ENCODE data around the gene ACTG1.

Gene ACTG1

DNA sequence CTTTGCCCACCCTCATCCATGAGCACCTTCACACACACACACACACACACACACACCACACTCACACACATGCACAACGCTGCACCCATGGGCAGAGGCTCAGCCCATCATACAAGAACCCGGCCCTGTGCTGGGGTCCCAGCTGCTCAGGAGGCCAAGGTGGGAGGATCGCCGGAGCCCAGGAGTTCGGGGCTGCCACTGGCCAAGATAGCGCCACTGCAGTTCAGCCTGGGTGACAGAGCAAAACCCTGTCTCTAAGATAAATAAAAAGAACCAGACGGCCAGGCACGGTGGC, 12.2 kb upstream of the ACTG1 start:
- no peak for DNase-seq (ENCODE audit: insufficient read length, low spot score)
- no peak for FAIRE-seq
- no peak for TF ChIP-seq PAX5 (IDR thresholded peaks at IDR 0.05; ENCODE audit: insufficient read depth, low read length, severe bottlenecking)
- TF ChIP-seq POLR2AphosphoS5 (IDR thresholded peaks at IDR 0.05; ENCODE audit: low read depth, low read length) = no peak
- no peak for TF ChIP-seq POU2F2 (IDR thresholded peaks at IDR 0.05; ENCODE audit: low read depth, low read length)
- TF ChIP-seq POLR2A (IDR thresholded peaks at IDR 0.05; ENCODE audit: low read depth, low read length) = no peak
- no peak for TF ChIP-seq TAF1 (IDR thresholded peaks at IDR 0.05; ENCODE audit: low read depth, low read length)
- no peak for TF ChIP-seq SPI1 (IDR thresholded peaks at IDR 0.05; ENCODE audit: low read depth, low read length)

- TF ChIP-seq SPI1 (IDR thresholded peaks at IDR 0.05; ENCODE audit: low read depth, low read length) (no peak), POLR2AphosphoS5 (IDR thresholded peaks at IDR 0.05; ENCODE audit: low read depth, low read length) (no peak), POU2F2 (IDR thresholded peaks at IDR 0.05; ENCODE audit: low read depth, low read length) (no peak), POLR2A (IDR thresholded peaks at IDR 0.05; ENCODE audit: low read depth, low read length) (no peak), TAF1 (IDR thresholded peaks at IDR 0.05; ENCODE audit: low read depth, low read length) (no peak), PAX5 (IDR thresholded peaks at IDR 0.05; ENCODE audit: insufficient read depth, low read length, severe bottlenecking) (no peak)
- no peak for DNase-seq (ENCODE audit: insufficient read length, low spot score)
- FAIRE-seq = no peak
These were observed 11.7 kb upstream of the ACTG1 start for GRCh38 chr17:81524039-81524864.

DNA sequence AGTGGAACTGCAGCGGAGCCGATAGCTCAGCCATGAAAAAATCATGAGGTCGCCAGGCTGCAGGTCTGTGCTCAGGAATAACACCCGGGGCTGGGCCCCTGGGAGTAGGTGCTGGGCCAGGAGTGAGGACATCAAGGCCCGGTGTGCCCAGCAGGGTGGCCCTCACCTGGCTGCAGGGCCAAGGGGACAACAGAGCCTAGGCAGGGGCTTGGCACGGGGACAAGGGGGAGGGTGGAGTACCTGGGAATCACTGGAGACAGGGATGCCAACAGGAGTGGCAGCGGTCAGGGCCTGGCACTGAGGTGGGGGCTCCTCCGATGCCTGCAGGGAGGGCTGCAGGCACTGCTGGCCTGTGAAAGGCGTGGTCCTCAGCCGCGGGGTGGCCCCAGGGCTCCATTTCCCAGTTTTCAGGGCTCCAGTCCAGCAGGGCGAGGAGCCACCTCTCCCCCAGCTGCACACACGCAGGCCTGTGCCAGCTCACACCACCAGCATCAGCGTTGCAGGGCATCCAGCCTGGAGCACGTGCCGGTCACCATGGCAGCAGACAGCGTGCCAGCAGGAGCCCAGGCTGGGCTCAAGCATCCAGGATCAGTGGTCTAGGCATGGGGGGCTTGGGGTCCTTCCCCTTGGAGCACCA, 10.9 kb upstream of the ACTG1 start:
- DNase-seq (ENCODE audit: insufficient read length, low spot score) = no peak
- no peak for FAIRE-seq
- TF ChIP-seq PAX5 (IDR thresholded peaks at IDR 0.05; ENCODE audit: insufficient read depth, low read length, severe bottlenecking) (no peak), POLR2AphosphoS5 (IDR thresholded peaks at IDR 0.05; ENCODE audit: low read depth, low read length) (no peak), TAF1 (IDR thresholded peaks at IDR 0.05; ENCODE audit: low read depth, low read length) (no peak), POLR2A (IDR thresholded peaks at IDR 0.05; ENCODE audit: low read depth, low read length) (no peak), SPI1 (IDR thresholded peaks at IDR 0.05; ENCODE audit: low read depth, low read length) (no peak), POU2F2 (IDR thresholded peaks at IDR 0.05; ENCODE audit: low read depth, low read length) (no peak)

DNA sequence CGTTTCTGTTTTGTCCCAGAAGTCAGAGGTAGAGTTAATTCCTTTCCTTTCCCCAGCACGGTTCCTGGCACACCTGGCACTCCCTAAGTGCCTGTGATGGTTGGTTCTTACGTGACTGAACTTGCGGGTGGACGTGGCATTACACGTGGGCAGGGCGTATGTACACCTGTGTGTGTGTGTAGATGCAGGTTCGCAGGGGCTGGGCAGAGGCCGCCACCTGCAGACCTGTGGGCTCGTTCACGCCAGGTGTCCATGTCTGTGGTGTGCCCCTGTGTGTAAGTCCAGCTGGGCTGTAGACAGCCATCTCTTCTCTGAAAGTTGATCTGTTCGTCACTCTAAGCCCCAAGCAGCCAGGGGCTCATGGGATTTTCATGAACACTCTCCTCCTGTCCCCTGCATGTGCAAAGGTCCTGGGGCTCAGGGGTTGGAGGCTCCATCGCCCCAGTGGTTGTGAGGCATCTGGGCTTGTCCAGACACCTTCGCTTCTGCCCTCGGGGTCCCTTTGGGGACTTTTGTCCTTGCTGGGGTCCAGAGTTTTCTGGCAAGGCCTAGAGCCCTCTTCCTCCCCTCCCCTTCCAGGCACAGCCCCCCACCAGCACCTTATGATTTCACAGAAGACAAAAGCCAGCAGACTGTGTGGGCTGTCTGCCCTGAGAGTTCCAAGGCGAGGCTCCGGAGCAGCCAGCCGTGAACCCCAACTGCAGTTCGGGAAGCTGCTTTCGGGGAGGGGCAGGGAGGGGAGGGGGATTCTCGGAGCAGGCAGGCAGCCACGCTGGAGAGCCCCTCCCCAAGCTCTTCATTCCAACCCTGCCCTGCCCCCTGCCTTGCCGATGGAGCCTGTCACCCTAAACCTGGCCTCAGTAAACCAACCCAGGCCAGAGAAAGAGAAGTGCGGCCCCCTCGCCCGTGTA, 10.1 kb upstream of the ACTG1 start:
- DNase-seq (ENCODE audit: insufficient read length, low spot score) (no peak), FAIRE-seq (no peak)
- TF ChIP-seq TAF1 (IDR thresholded peaks at IDR 0.05; ENCODE audit: low read depth, low read length) (no peak), POLR2AphosphoS5 (IDR thresholded peaks at IDR 0.05; ENCODE audit: low read depth, low read length) (no peak), SPI1 (IDR thresholded peaks at IDR 0.05; ENCODE audit: low read depth, low read length) (no peak), POU2F2 (IDR thresholded peaks at IDR 0.05; ENCODE audit: low read depth, low read length) (no peak), PAX5 (IDR thresholded peaks at IDR 0.05; ENCODE audit: insufficient read depth, low read length, severe bottlenecking) (no peak), POLR2A (IDR thresholded peaks at IDR 0.05; ENCODE audit: low read depth, low read length) (no peak)

DNA sequence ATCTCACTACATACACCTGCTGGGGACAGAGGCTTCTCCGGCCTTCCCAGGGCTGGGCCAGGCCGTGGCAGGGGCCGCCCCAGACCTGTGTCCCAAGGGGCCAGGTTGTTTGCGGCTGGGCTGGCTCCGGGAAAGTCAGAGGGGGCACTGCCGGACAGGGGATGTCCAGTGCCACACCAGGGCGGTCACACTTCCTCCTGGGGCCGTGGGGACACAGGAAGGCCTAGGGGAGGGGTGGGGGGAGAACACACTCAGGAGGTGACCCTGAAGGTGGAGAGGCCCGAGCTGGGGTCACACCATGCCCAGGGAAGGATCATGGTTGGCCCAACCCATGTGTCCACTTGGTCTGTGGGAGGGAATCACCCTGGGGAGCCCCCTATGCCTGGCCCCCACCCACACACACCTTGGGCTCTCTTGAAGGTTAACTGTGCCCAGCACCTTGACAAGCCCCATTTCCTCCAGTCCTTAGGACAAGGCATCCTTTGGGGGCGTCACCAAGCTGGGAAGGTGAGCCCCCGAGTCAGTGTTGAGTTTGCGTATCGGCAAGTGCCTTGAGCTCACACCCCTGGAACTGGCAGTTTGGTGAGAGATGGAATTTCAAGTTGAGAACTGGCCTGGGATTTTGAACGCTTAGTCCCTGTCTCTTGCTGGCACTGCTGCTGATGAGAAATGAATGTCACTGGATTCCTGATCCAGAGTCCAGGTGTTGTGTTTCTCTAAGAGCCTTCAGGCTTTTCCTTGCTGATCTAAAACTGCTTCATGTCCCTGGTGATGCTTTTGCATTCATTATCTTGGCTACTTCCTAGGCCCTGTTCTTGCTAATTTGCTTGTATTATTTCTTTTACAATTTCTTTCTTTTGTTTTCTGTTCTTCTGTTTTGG, 7.7 kb upstream of the ACTG1 start:
- no peak for DNase-seq (ENCODE audit: insufficient read length, low spot score)
- no peak for FAIRE-seq
- no peak for TF ChIP-seq SPI1 (IDR thresholded peaks at IDR 0.05; ENCODE audit: low read depth, low read length)
- 0 out of 2 replicates have a peak, but pooled peaks have one; percentile 20 for TF ChIP-seq POU2F2 (IDR thresholded peaks at IDR 0.05; ENCODE audit: low read depth, low read length)
- TF ChIP-seq POLR2A (IDR thresholded peaks at IDR 0.05; ENCODE audit: low read depth, low read length) = 0 out of 2 replicates have a peak, but pooled peaks have one; percentile 30

DNA sequence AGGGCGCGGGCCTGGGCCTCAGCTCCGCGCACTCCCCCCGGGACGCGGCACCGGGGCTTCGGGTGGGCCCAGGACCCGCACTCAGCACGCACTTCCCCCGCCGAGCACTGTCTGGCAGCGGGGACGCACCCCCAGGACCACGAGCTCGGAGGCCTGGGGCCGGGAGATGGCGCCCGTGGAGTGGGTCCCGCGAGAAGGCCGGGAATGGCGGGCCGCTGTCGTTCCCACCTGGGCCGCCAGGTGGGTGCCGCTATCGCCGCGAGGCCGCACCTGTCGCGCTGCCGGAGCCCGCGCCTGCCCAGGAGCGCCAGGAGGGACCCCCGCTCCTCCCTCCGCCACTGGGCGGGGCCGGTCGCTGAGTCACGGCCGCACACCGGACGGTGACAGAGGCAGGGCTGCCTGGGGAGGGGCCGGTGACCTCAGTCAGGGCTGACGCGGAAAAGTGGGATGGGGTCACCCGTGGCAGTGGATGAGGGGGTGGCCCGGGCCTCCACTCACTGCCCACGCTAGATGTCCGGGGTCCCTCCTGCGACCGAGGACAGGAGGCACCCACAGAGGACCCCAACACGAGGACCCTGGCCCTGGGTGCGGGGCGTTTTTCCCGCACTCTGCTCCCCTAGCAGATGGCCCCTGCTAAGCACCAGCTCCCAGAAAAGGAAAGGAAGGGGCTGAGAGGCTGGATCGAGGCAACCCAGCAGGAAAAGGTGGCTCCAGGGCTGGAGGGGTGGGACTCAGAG, 6.9 kb upstream of the ACTG1 start:
- no peak for TF ChIP-seq SPI1 (IDR thresholded peaks at IDR 0.05; ENCODE audit: low read depth, low read length)
- no peak for TF ChIP-seq POU2F2 (IDR thresholded peaks at IDR 0.05; ENCODE audit: low read depth, low read length)
- no peak for TF ChIP-seq POLR2A (IDR thresholded peaks at IDR 0.05; ENCODE audit: low read depth, low read length)
- TF ChIP-seq POLR2AphosphoS5 (IDR thresholded peaks at IDR 0.05; ENCODE audit: low read depth, low read length) = no peak; the same call in 1 of the 2 replicates
- TF ChIP-seq PAX5 (IDR thresholded peaks at IDR 0.05; ENCODE audit: insufficient read depth, low read length, severe bottlenecking) = no peak
- no peak for TF ChIP-seq TAF1 (IDR thresholded peaks at IDR 0.05; ENCODE audit: low read depth, low read length)
- peak; percentile 70 for FAIRE-seq
- peak; percentile 79 for DNase-seq (ENCODE audit: insufficient read length, low spot score)

GRCh38 chr17:81518785-81519283, 6.2 kb upstream of the ACTG1 start:
- TF ChIP-seq PAX5 (IDR thresholded peaks at IDR 0.05; ENCODE audit: insufficient read depth, low read length, severe bottlenecking) (no peak), SPI1 (IDR thresholded peaks at IDR 0.05; ENCODE audit: low read depth, low read length) (peak; percentile 65), TAF1 (IDR thresholded peaks at IDR 0.05; ENCODE audit: low read depth, low read length) (no peak), POLR2AphosphoS5 (IDR thresholded peaks at IDR 0.05; ENCODE audit: low read depth, low read length) (no peak), POLR2A (IDR thresholded peaks at IDR 0.05; ENCODE audit: low read depth, low read length) (no peak), POU2F2 (IDR thresholded peaks at IDR 0.05; ENCODE audit: low read depth, low read length) (no peak)
- peak; percentile 76 for FAIRE-seq
- DNase-seq (ENCODE audit: insufficient read length, low spot score) = no peak
